H1 (cell line): ENCODE results near the gene PTGDR2.

ENCODE experiments used
- CHD1 ChIP-seq: IDR thresholded peaks from 2 replicates; pipeline ENCODE4 v1.6.1; 2012; ENCODE audit warnings: low read depth, low read length, improper control_type of control experiment
- EP300 ChIP-seq, 2 experiments: IDR thresholded peaks; 1 replicate in 1 of 2; 2 replicates in 1 of 2; pipeline ENCODE4 v1.6.1; 2011 to 2012; ENCODE audit warnings: low read depth in 2 of 2, low read length in 2 of 2, mild to moderate bottlenecking in 2 of 2, borderline replicate concordance in 1 of 2, inconsistent platforms in 1 of 2, moderate library complexity in 1 of 2
- GABPA ChIP-seq: IDR thresholded peaks from 2 replicates; pipeline ENCODE4 v1.6.1; 2011; ENCODE audit warnings: mild to moderate bottlenecking, low read length, moderate library complexity, borderline replicate concordance; ENCODE audit not compliant: insufficient read depth
- POLR2A ChIP-seq, 2 experiments: IDR thresholded peaks; 1 replicate in 1 of 2; 2 replicates in 1 of 2; pipeline ENCODE4 v1.6.1; 2011; ENCODE audit warnings: low read depth in 2 of 2, low read length in 2 of 2, mild to moderate bottlenecking in 2 of 2; ENCODE audit errors: control extremely low read depth in 1 of 2
- TAF1 ChIP-seq: IDR thresholded peaks from 2 replicates; pipeline ENCODE4 v1.6.1; 2011; ENCODE audit warnings: mild to moderate bottlenecking, low read depth, low read length
- TF ChIP-seq, protein P1 (sequence below), 3 experiments: IDR thresholded peaks; 1 replicate in 2 of 3; 2 replicates in 1 of 3; pipeline versions ENCODE4 v1.5.1 to v1.6.1; 2011; ENCODE audit warnings: low read length in 3 of 3, mild to moderate bottlenecking in 3 of 3, inconsistent platforms in 2 of 3, low read depth in 1 of 3, moderate library complexity in 1 of 3; ENCODE audit not compliant: insufficient read depth in 1 of 3; ENCODE audit errors: control extremely low read depth in 1 of 3

DNA sequence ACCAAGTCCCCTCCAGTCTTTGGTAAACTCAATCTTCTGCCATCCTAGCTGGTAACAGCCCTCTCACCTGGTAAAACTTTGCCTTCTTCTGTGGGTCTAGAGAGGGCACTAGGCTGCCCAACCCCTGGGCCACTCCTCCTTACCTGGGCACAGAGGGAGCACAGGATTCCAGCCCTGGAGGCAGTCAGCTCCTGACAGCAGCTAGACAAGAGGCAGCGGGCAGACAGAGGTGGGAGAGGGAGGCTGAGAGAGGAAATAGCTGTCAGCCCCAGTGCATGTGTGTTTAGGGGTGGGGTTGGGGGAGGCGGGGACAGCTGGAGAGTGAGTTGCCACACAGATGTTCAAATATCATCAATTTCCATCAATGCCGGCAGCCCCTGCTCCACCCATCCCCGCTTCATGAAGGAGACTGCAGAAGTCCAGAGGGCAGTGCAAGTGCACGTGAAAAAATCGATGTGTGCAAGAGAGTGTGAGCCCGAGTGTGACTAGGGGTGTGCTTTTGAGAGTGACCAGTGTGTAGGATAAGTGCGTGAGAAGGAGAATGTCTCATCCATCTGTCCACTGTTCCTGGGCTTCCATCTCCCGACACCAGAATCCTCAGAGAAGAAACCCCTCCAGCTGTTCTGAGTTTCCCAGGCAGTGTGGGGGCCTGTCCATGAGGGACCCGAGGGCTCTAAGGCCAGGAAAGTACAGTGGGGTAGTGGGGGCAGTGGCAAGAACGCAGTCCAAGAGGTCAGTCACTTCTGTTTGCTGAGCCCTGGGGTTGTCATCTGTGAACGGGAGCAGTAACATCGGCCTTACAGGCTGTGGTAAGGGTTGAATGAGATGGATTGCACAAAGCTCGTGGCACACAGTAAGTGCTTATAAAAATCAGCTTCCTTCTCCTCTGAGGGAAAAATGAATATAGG lies at the start of gene PTGDR2:
- TF ChIP-seq, protein P1, sequence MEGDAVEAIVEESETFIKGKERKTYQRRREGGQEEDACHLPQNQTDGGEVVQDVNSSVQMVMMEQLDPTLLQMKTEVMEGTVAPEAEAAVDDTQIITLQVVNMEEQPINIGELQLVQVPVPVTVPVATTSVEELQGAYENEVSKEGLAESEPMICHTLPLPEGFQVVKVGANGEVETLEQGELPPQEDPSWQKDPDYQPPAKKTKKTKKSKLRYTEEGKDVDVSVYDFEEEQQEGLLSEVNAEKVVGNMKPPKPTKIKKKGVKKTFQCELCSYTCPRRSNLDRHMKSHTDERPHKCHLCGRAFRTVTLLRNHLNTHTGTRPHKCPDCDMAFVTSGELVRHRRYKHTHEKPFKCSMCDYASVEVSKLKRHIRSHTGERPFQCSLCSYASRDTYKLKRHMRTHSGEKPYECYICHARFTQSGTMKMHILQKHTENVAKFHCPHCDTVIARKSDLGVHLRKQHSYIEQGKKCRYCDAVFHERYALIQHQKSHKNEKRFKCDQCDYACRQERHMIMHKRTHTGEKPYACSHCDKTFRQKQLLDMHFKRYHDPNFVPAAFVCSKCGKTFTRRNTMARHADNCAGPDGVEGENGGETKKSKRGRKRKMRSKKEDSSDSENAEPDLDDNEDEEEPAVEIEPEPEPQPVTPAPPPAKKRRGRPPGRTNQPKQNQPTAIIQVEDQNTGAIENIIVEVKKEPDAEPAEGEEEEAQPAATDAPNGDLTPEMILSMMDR (IDR thresholded peaks at IDR 0.05; ENCODE audit: control extremely low read depth in 1 of 3, insufficient read depth in 1 of 3, low read depth in 1 of 3, low read length in 3 of 3): no peak
- no peak for TF ChIP-seq POLR2A (IDR thresholded peaks at IDR 0.05; ENCODE audit: control extremely low read depth in 1 of 2, low read depth in 2 of 2, low read length in 2 of 2)
- no peak for TF ChIP-seq GABPA
- TF ChIP-seq EP300 (IDR thresholded peaks at IDR 0.05; ENCODE audit: borderline replicate concordance in 1 of 2, low read depth in 2 of 2, low read length in 2 of 2): no peak
- no peak for TF ChIP-seq CHD1
- TF ChIP-seq TAF1: no peak
